NOMO-1 treated with DMSO at 0.1 percent for 48 hours (cell line): Measurements from ENCODE around the gene WASHC2A.
A peak's percentile ranks its signal among the peaks of the same experiment; 100 is the strongest.
"Not testable (repeated sequence)": the region's sequence is repeated elsewhere in the genome, so short reads cannot be mapped to it uniquely, and the experiment has no call there.

Experiments
- DNase-seq: peaks from one replicate; lab custom pipeline; 2025; ENCODE audit not compliant: unreplicated experiment; lab: John Stamatoyannopoulos, UW

The WASHC2A gene

DNA sequence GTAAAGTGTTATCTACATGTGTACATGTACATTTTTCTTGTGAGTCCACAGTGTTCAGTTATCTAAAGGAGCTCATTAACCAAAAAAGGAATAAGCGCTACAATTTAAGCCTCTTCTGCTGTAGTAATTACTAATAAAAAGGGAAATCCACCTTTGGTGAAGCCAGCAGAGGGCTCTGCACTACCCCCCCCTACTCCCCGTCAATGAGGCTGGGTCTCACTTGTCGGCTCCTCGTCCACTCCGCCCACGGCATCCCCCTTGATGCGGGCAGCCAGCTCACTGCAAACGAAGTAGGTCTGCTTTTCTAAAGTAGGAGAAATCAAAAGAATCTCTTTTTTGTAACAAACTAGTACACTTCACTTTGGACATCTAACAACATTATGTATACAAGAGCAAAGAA, 4.7 kb upstream of the WASHC2A start:
- no peak for DNase-seq

GRCh38 chr10:50068352-50068659, 552 bp downstream of the WASHC2A start:
- DNase-seq: not testable (repeated sequence)

GRCh38 chr10:50075139-50075538, 7.4 kb downstream of the WASHC2A start:
- not testable (repeated sequence) for DNase-seq

DNA sequence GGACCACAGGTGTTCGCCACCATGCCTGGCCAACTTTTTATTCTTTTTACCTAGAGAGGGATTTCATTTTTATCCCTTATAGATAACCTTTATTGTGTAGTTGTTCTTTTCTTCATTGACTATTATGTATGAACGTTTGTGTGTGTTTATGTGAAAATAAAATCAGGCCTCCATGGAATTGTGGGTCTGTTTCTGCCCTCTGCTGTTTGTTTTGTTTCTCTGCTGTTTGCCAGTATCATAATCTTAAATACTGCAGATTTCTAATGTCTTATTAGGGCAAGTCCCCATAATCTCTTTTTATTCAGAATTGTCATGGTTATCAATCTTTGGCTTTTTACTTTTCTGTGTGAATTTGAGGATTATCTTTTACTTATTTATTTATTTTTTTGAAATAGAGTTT, 7.8 kb downstream of the WASHC2A start:
- DNase-seq: not testable (repeated sequence)

DNA sequence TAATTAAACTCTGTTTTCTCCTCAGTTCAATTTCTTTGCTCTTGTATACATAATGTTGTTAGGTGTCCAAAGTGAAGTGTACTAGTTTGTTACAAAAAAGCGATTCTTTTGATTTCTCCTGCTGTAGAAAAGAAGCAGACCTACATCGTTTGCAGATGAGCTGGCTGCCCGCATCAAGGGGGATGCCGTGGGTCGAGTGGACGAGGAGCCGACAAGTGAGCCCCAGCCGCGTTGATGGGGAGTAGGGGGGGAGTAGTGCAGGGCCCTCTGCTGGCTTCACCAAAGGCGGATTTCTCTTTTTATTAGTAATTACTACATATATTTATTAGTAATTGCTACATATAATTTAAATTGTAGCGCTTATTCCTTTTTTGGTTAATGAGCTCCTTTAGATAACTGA, 23.6 kb downstream of the WASHC2A start:
- not testable (repeated sequence) for DNase-seq

DNA sequence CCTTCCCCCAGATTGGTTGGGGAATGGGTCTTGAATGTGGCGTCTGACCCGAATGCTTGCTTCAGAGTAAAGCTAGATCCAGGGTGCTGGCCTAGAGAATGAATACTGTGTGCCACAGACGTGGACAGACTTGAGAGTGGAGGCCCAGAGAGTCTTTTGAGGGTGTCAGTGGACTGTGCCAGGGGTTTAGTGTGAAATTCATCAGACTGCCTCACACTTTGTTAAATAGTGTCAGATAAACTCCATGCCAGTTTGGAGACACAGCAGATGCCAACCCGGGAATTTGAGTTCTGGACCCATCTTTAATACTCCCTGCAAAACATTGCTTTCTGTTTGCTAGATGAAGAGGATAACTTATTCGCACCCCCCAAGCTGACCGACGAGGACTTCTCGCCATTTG, 25.2 kb downstream of the WASHC2A start:
- not testable (repeated sequence) for DNase-seq

DNA sequence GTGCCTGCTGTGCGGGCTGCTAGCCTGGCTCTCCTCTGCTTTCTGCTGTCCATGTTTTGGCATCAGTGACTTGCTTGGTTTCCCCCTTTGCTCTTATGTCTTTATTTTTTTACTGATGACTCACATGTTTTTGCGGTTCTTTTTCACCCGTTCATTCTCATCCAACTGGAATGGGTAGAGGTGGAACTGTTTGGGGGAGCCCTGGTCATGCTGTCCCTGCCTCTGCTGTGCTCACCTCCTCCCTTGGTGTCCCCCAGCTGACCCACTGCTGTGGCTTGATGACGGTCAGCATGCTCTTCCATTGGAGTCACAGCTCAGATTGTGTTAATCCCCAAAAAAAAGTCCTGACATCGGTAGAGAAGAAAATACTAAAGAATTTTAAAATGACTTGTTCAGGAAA, 26.9 kb downstream of the WASHC2A start:
- DNase-seq: not testable (repeated sequence)

DNA sequence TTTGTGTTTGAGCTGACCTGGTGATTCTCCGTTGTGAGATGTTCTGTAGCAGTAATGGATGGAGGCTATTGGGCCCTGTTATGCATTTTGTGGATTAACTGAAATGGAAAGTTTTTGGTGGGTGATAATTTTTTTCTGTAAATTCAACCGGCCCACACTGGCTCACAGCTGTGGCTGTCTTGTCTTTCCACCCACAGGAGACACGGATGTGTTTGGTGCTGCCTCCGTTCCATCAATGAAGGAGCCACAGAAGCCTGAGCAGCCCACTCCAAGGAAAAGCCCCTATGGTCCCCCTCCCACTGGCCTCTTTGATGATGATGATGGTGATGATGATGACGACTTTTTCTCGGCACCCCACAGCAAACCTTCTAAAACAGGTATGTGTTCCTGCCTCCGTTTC, 27.6 kb downstream of the WASHC2A start:
- DNase-seq: not testable (repeated sequence)

DNA sequence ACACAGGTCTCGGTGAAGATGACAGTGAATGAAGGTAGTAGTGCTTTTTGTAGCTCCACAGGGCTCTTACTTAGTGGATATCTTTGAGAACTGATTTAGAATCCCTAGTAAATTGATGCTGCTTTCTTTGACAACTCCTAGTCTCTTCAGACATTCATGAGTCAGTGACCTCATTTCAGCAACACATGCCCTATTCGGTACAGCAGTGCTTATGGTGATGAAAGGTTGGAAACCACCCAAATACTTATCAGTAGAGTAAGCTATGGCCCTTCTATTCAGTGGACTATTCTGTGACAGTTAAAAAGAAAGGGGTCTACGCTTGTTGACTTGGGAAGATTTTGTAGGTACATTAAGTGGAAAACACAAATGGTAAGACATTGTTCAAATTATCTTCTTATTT, 29.0 kb downstream of the WASHC2A start:
- DNase-seq: not testable (repeated sequence)

GRCh38 chr10:50098645-50099044, 30.9 kb downstream of the WASHC2A start:
- DNase-seq: not testable (repeated sequence)

DNA sequence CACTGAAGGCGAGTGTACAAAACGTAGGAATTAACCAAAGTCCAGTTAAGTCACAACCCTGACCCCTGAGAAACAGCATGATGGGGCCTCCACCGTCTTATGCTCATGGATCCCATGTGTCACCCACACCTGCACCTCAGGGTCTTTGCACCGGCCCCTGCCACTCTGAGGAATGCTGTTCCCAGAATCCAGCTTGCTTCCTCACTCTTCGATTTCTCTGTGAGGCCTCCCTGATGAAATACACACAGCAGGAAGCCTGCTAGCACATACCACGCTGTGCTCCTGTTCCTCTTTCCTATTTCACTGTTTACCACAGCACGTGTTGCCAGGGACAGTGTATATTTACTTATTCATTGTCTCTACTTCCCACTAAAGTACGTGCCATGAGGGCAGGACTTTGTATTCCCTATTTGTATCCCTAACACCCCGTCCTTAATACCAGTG, 33.4 kb downstream of the WASHC2A start:
- DNase-seq: not testable (repeated sequence)

DNA sequence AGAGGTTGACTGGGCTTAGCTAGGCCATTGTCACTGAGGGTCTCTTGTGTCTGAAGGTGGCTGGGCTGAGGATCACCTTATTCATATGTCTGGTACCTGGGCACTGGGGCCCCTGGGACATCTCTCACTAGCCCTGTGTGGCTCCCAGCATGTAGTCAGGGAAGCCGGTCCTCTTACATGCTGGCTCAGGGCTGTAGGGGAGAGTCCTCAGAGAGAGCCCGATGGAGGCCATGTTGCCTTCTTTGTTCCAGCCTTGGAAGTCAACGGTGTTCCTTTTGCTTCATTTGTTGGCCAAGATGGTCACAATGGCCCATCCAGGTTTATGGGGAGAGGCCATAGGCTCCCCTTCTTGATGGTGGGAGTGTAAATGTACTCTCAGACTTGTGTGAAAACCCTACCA, 34.0 kb downstream of the WASHC2A start:
- not testable (repeated sequence) for DNase-seq

DNA sequence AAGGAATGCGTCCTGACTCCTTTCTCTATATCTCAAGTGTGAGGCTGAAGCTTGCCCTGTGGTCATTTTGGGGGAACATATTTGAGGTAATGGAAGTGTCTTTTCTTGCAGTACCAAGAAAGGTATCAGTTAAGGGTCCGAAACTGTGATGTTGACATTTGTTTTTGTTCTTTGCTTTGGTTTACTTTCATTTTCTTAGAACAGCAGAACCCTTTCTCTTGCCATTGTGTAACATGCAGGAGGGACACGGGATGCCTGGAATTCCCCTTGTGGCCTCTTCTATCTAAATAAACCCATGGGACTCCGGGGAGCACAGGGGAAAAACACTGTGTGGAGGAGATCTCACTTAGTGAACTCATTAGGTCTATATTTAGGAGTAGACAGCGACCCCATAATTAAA, 34.5 kb downstream of the WASHC2A start:
- DNase-seq: not testable (repeated sequence)

GRCh38 chr10:50108999-50109698, 41.4 kb downstream of the WASHC2A start:
- not testable (repeated sequence) for DNase-seq

DNA sequence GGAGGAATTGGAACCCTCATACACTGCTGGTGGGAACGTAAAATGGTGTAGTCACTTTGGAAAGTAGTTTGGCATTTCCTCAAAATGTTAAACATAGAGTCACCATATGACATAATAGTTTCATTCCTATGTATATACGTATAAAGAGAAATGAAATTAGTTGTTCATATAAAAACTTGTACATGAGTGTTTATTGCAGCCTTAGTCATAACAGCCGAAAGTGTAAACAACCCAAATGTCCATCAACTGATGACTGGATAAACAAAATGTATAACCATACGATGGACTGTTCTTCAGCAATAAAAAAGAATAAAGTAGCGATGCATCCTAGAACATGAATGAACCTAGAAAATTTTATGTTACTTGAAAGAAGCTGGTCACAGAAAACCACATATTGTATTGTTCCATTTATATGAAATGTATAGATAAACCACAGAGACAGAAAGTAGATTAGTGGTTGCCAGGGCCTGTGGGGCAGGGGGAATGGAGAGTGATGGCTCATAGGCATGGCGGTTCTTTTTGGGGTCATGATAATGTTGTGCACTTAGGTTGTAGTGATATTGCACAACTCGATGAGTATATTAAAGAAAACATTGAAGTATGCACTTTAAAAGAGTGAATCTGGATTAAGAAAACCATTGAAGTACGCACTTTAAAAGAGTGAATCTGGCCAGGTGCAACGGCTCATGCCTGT, 44.8 kb downstream of the WASHC2A start:
- DNase-seq: not testable (repeated sequence)

GRCh38 chr10:50126765-50127164, 59.0 kb downstream of the WASHC2A start:
- DNase-seq: not testable (repeated sequence)

DNA sequence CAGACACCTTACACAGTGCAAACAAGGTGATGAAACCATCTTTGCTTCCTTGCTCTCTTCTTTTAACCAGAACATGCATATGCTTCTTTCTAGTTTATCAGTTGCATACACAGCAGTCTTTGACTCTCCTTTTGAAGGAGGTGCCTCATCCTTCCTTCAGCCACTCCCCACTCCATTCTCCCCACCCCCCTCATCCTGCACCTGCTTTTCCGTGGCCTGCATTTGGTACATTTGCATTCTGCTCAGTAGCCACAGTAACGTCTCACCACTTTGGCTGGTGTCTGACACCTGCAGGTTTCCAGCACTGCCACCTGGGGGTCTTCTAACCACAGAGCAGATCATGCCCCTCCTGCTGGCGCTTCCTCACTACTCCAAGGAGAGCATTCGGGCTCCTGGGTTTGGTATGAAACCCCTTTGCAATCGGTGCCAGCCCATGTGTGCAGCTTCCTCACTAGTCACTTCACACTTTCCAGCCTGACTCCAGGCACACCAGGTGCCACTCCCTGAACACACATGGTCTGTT, 60.1 kb downstream of the WASHC2A start:
- not testable (repeated sequence) for DNase-seq

DNA sequence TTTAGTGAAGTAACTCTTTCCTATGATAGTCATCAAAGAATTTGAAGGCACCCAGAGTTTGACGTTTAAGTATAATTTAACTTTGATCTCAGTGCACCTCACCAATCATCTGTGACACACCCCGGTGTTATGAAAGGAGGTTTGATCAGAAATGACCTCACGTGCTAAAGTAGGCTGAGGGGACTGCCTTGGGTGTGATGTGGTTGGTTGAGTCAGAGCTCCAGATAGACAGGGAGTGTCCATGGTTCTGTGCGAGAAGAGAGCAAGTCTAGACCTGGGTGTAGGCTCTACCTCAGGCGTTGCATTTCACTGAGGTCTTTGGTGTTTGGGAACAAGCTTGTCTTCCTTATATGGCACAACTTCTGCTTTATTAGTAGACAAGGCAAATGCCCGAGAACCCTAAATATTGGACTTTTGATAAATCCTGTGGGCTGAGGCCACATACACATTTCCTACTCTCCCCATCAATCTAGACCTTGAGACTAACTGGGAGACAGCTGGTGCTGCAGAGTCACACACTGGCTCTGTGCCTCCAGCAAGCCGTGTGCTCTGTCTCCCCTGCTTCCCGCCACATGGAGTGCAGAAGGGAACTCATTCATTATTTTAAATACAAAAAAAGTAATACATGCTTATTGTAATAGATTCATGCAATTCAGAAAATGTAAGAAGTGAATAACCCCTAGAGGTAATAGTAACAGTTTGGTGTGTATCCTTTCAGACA, 63.7 kb downstream of the WASHC2A start:
- DNase-seq: not testable (repeated sequence)

- DNase-seq: not testable (repeated sequence)
These were observed 64.6 kb downstream of the WASHC2A start for GRCh38 chr10:50132322-50132721.

DNA sequence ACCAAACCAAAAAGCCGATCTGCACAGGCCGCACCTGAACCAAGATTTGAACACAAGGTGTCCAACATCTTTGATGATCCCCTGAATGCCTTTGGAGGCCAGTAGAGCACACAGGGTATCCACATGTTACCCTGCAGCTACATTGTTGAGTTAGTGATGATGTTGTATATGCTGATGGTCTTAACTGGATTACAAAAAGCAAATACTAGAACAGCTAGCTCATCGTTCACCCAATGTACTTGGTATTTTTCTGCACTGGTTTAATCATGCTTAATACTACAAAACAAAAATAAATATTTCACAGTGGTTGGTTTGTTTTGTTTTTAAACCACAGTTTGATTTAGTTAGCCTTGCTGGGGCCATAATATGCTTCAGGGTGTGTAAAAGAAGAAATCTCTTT, 65.1 kb downstream of the WASHC2A start:
- not testable (repeated sequence) for DNase-seq

- peak; percentile 14 for DNase-seq
These were observed 75.9 kb downstream of the WASHC2A start for GRCh38 chr10:50143512-50144174.
